HS-27A (cell line): ENCODE measurements around the gene UBXN2A.

Experiments
- DNase-seq: peaks from one replicate; pipeline ENCODE4 v3.0.0-alpha.2; 2012; ENCODE audit warnings: low read depth, missing footprints

The UBXN2A gene

GRCh38 chr2:24045511-24046508 lies 105.5 kb downstream of the UBXN2A start:
- no peak for DNase-seq

DNA sequence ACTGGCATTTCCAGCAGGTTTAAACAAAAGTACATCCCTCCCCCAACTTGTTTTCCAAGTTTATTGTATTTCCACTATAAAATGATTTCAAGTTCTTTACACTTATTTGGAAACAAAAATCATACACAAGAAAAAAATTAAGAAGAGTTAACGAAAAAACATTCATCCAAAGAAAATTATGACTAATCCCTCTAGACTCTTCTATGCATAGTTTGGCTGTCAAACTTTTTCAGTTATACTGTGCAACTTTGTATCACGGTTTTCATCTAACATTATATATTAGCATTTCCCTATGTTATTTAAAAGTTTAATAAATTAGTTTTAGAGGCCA lies 106.3 kb downstream of the UBXN2A start:
- no peak for DNase-seq

DNA sequence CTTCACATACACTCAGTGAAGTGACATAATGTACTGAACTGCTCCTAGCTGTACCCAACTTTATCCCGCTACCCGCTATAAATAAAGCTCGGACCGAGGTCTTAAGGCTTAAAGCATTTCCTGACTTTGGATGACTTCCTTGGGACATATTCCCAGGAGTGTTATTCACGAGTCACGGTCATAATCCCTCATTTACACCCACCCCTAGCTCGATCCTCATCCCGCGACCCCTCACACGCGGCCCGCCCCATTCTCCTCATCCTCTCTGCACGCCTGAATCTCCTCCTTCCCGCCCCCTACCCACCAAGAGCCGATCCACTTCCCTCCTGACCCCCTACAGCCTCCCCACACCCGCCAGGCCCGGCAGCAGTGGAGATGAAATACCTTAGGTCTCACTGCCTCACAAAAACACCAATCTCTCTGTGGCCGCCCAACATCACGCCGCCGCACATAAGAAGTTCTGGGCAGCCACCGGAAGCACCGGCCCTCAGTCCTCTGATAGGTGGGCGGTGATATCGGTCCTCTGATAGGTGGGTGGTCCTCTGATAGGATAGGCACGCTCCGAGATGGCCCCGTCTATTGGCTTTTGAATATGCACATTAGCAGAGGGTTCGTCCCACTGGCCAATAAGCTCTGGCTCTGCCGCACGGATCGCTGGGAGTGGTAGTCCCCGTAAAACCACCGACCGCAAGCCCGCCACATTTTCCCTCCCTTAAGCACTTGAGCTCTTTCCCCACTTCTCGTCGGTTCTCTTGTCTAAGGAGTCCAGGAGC lies 106.9 kb downstream of the UBXN2A start, which contains the start of gene WDCP:
TSS of gene WDCP (minus strand) at position 462 of the 773 bp plus-strand sequence. CDS start 7,897 bp downstream, outside the sequence.
- peak; percentile 93 for DNase-seq

DNA sequence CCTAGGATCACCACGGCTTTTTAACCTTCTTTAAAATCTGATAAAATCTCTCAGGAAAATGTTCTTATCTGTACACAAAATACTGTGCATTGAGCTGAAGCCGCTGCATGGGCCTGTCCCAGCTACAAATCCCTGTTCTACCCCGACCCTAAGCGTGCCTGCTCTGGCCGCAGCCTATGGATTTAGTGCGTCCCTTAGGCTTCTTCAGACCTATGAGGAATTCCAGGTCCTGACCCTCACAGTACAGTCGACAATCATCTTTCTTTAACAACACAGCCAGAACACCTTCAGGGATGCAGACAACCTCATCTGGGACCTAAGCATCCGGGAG lies 107.4 kb downstream of the UBXN2A start:
- DNase-seq: no peak

DNA sequence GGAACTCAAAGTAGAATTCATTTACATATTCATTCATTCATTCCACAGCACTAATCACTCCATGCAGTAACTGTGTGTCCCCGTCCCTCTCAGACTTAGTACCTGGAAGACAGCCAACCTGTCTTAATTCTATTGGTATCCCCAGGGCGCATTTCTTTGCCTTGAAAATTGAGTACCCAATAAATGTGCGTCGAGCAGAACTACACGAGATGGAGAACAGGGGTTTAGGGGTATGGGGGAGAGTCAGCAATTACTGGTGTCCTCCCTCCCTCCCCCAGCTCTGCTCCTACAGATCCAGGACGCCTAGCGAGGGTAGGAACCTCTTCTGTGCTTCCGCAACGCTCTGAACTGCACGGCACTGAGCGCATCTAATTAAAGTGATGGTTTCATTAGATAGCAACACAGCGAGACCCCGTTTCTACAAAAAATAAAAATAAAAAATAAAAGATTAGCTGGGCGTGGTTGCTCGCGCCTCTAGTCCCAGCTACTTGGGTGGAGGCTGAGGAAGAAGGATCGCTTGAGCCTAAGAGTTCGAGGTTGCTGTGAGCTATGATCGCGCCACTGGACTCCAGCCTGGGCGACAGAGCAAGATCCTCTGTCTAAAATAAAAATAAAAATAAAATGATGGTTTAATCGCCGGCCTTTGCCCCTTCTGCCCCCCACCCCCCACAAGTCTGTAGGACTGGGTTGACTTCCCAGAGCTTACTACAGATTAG lies 108.7 kb downstream of the UBXN2A start:
- DNase-seq: no peak

- DNase-seq: no peak
Observed at GRCh38 chr2:24049485-24050021, 109.3 kb downstream of the UBXN2A start, which contains the start of gene FKBP1B. Gene FKBP1B, plus strand, starts transcription at chr2:24049741. Its CDS starts 109 bp downstream, at chr2:24049850.

- DNase-seq: no peak
Observed at GRCh38 chr2:24050041-24050979, 110.0 kb downstream of the UBXN2A start.

DNA sequence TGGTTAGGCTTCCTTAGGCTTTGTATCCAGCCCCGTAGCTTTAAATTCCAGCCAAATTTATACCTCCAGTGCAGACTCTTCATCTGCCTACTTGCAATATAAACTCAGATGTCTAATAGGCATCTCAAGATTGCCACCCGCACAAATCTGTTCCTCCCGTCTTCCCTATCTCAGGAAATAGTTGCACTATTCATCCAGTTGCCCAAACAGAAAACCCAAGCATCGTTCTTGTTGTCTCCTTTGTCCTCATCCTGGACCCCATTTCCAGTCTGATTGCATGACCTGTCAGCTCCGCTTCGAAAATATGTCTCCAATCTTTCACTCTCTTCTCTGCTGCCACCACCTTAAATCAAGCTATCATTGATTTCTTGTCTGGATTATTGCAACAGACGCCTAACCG lies 111.6 kb downstream of the UBXN2A start:
- DNase-seq: no peak

DNA sequence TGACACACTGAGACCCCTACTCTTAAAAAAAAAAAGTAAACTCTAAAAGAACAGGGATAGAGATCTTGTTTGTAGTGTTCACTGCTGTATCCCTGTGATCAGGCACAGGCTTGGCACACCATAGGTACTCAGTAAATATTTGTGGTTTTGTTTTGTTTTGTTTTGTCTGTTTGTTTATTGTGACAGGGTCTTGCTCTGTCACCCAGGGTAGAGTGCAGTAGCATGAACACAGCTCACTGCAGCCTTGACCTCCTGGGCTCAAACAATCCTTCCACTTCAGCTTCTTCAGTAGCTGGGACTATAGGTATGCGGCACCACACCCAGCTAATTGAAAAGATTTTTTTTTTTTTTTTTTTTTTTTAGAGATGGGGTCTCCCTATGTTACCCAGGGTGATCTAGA lies 112.7 kb downstream of the UBXN2A start:
- no peak for DNase-seq
